ENCODE measurements around the gene LTB4R.

Gene LTB4R

GRCh38 chr14:24309538-24310264 is 1.6 kb upstream of the LTB4R start, which contains the start of gene LTB4R2:
TSS of gene LTB4R2 (plus strand) at chr14:24310140. CDS start at chr14:24310665, 525 bp downstream.
- TF ChIP-seq TCF12 (IDR thresholded peaks at IDR 0.05; ENCODE audit: low read depth) (no peak), ZBTB7A (IDR thresholded peaks at IDR 0.05; ENCODE audit: low read depth) (no peak), USF1 (IDR thresholded peaks at IDR 0.05) (no peak)

- TF ChIP-seq CREB1 (IDR thresholded peaks at IDR 0.05; ENCODE audit: low read depth) (no peak), MAX (IDR thresholded peaks at IDR 0.05) (no peak), NFIC (IDR thresholded peaks at IDR 0.05) (no peak), TAF1 (IDR thresholded peaks at IDR 0.05; ENCODE audit: low read depth) (no peak), TCF12 (IDR thresholded peaks at IDR 0.05; ENCODE audit: low read depth) (no peak), EP300 (IDR thresholded peaks at IDR 0.05; ENCODE audit: borderline replicate concordance) (no peak), ZBTB7A (IDR thresholded peaks at IDR 0.05; ENCODE audit: low read depth) (no peak), YY1 (IDR thresholded peaks at IDR 0.05; ENCODE audit: low read depth) (no peak), EGR1 (IDR thresholded peaks at IDR 0.05) (no peak), TEAD4 (IDR thresholded peaks at IDR 0.05) (no peak), USF1 (IDR thresholded peaks at IDR 0.05) (no peak), CEBPB (IDR thresholded peaks at IDR 0.05) (no peak), RAD21 (IDR thresholded peaks at IDR 0.05; ENCODE audit: low read depth) (no peak)
Measured at GRCh38 chr14:24310265-24310645, 1.0 kb upstream of the LTB4R start.

GRCh38 chr14:24311837-24312615 is 724 bp downstream of the LTB4R start:
- TF ChIP-seq EP300 (IDR thresholded peaks at IDR 0.05; ENCODE audit: borderline replicate concordance) (no peak), USF1 (IDR thresholded peaks at IDR 0.05) (no peak)

- TF ChIP-seq USF1 (IDR thresholded peaks at IDR 0.05) (no peak), EP300 (IDR thresholded peaks at IDR 0.05; ENCODE audit: borderline replicate concordance) (no peak)
Measured at GRCh38 chr14:24312736-24313507, 1.6 kb downstream of the LTB4R start.

GRCh38 chr14:24313913-24314312 is 2.6 kb downstream of the LTB4R start:
- no peak for TF ChIP-seq TEAD4 (IDR thresholded peaks at IDR 0.05)
- TF ChIP-seq MAX (IDR thresholded peaks at IDR 0.05), result no peak
- no peak for TF ChIP-seq RAD21 (IDR thresholded peaks at IDR 0.05; ENCODE audit: low read depth)
- TF ChIP-seq TAF1 (IDR thresholded peaks at IDR 0.05; ENCODE audit: low read depth), result no peak
- no peak for TF ChIP-seq YY1 (IDR thresholded peaks at IDR 0.05; ENCODE audit: low read depth)
- TF ChIP-seq REST (IDR thresholded peaks at IDR 0.05; ENCODE audit: low read depth), result no peak

GRCh38 chr14:24314377-24315193 is 3.3 kb downstream of the LTB4R start:
- TF ChIP-seq USF1 (IDR thresholded peaks at IDR 0.05) (no peak), CREB1 (IDR thresholded peaks at IDR 0.05; ENCODE audit: low read depth) (no peak), CEBPB (IDR thresholded peaks at IDR 0.05) (no peak), EP300 (IDR thresholded peaks at IDR 0.05; ENCODE audit: borderline replicate concordance) (no peak), TCF12 (IDR thresholded peaks at IDR 0.05; ENCODE audit: low read depth) (no peak), NFIC (IDR thresholded peaks at IDR 0.05) (no peak), TEAD4 (IDR thresholded peaks at IDR 0.05) (no peak), YY1 (IDR thresholded peaks at IDR 0.05; ENCODE audit: low read depth) (no peak), ZBTB7A (IDR thresholded peaks at IDR 0.05; ENCODE audit: low read depth) (no peak), EGR1 (IDR thresholded peaks at IDR 0.05) (no peak), MAX (IDR thresholded peaks at IDR 0.05) (no peak), FOXM1 (IDR thresholded peaks at IDR 0.05; ENCODE audit: borderline replicate concordance, low read depth) (no peak), REST (IDR thresholded peaks at IDR 0.05; ENCODE audit: low read depth) (no peak), RAD21 (IDR thresholded peaks at IDR 0.05; ENCODE audit: low read depth) (no peak), TAF1 (IDR thresholded peaks at IDR 0.05; ENCODE audit: low read depth) (no peak)

Measured in Ishikawa (cell line).